ENCODE data around the gene RTP1.

GRCh38 chr3:187222801-187223200 is 25.5 kb downstream of the RTP1 start:
- TF ChIP-seq REST (IDR thresholded peaks at IDR 0.05; ENCODE audit: low read depth) (no peak), RAD21 (IDR thresholded peaks at IDR 0.05; ENCODE audit: low read depth) (no peak), EP300 (IDR thresholded peaks at IDR 0.05; ENCODE audit: borderline replicate concordance) (no peak), TAF1 (IDR thresholded peaks at IDR 0.05; ENCODE audit: low read depth) (no peak), TCF12 (IDR thresholded peaks at IDR 0.05; ENCODE audit: low read depth) (no peak), FOXM1 (IDR thresholded peaks at IDR 0.05; ENCODE audit: borderline replicate concordance, low read depth) (no peak), YY1 (IDR thresholded peaks at IDR 0.05; ENCODE audit: low read depth) (no peak), TEAD4 (IDR thresholded peaks at IDR 0.05) (no peak)
